H9 (cell line): Measurements from ENCODE around the gene ALKBH4. TPM values are rescaled to one million over a fixed set of nuclear protein-coding genes. Genes with fewer than 3 reads are reported as not detected.

Experiments
- DNase-seq: peaks from one replicate; pipeline ENCODE4 v3.0.0-alpha.2; 2017
- H2AFZ ChIP-seq: one replicate; pipeline ENCODE4 v1.6.1; 2013; ENCODE audit warnings: mild to moderate bottlenecking, low read length, control low read depth, moderate library complexity
- H2AK5ac ChIP-seq: 2 replicates; pipeline ENCODE4 v1.6.1; 2013; ENCODE audit warnings: low read length, control low read depth, mixed read lengths; ENCODE audit not compliant: insufficient read length
- H2BK120ac ChIP-seq: one replicate; pipeline ENCODE4 v1.6.1; 2013; ENCODE audit warnings: low read depth, mild to moderate bottlenecking, low read length, control low read depth, inconsistent platforms; ENCODE audit not compliant: poor library complexity, severe bottlenecking
- H2BK12ac ChIP-seq: 2 replicates; pipeline ENCODE4 v1.6.1; 2013; ENCODE audit warnings: low read length, control low read depth, mixed read lengths, low read depth; ENCODE audit not compliant: insufficient read length
- H2BK15ac ChIP-seq: 2 replicates; pipeline ENCODE4 v1.6.1; 2013; ENCODE audit warnings: low read depth, low read length, control low read depth
- H2BK20ac ChIP-seq: one replicate; pipeline ENCODE4 v1.6.1; 2013; ENCODE audit warnings: low read depth, mild to moderate bottlenecking, low read length, control low read depth, inconsistent platforms; ENCODE audit not compliant: poor library complexity, severe bottlenecking
- H2BK5ac ChIP-seq: 2 replicates; pipeline ENCODE4 v1.6.1; 2013; ENCODE audit warnings: low read length, control low read depth, mixed read lengths; ENCODE audit not compliant: insufficient read length
- H3K14ac ChIP-seq: 2 replicates; pipeline ENCODE4 v1.6.1; 2013; ENCODE audit warnings: low read length, control low read depth; ENCODE audit not compliant: insufficient read depth
- H3K18ac ChIP-seq: 2 replicates; pipeline ENCODE4 v1.6.1; 2013; ENCODE audit warnings: low read depth, mild to moderate bottlenecking, mixed read lengths, low read length, control low read depth; ENCODE audit not compliant: insufficient read length
- H3K23ac ChIP-seq: 2 replicates; pipeline ENCODE4 v1.6.1; 2013; ENCODE audit warnings: low read length, control low read depth, mixed read lengths, low read depth; ENCODE audit not compliant: insufficient read length
- H3K23me2 ChIP-seq: 2 replicates; pipeline ENCODE4 v1.6.1; 2013; ENCODE audit warnings: low read depth, mild to moderate bottlenecking, mixed read lengths, low read length, control low read depth; ENCODE audit not compliant: insufficient read length, poor library complexity, severe bottlenecking
- H3K27ac ChIP-seq: 2 replicates; pipeline ENCODE4 v1.5.1; 2013; ENCODE audit warnings: low read length, control low read depth, mixed read lengths, low read depth; ENCODE audit not compliant: insufficient read length
- H3K27me3 ChIP-seq: 2 replicates; pipeline ENCODE4 v1.6.1; 2013; ENCODE audit warnings: low read length, control low read depth, inconsistent platforms; ENCODE audit not compliant: insufficient read depth
- H3K4ac ChIP-seq: 2 replicates; pipeline ENCODE4 v1.6.1; 2013; ENCODE audit warnings: low read depth, mild to moderate bottlenecking, control low read depth, inconsistent platforms, low read length, moderate library complexity
- H3K4me1 ChIP-seq: 2 replicates; pipeline ENCODE4 v1.6.1; 2013; ENCODE audit warnings: low read length, control low read depth, inconsistent platforms; ENCODE audit not compliant: insufficient read depth
- H3K4me2 ChIP-seq: 2 replicates; pipeline ENCODE4 v1.6.1; 2013; ENCODE audit warnings: low read length, control low read depth, mixed read lengths; ENCODE audit not compliant: insufficient read length, insufficient read depth
- H3K56ac ChIP-seq: 2 replicates; pipeline ENCODE4 v1.6.1; 2013; ENCODE audit warnings: low read depth, mild to moderate bottlenecking, mixed read lengths, low read length, control low read depth; ENCODE audit not compliant: insufficient read length
- H3K79me1 ChIP-seq: 2 replicates; pipeline ENCODE4 v1.6.1; 2013; ENCODE audit warnings: low read depth, mild to moderate bottlenecking, moderate library complexity, low read length, control low read depth, inconsistent platforms; ENCODE audit not compliant: insufficient read depth, poor library complexity, severe bottlenecking
- H3K79me2 ChIP-seq: 2 replicates; pipeline ENCODE4 v1.6.1; 2013; ENCODE audit warnings: low read length, control low read depth, inconsistent platforms; ENCODE audit not compliant: insufficient read depth
- H3K9ac ChIP-seq: 2 replicates; pipeline ENCODE4 v1.6.1; 2013; ENCODE audit warnings: low read length, control low read depth, mixed read lengths; ENCODE audit not compliant: insufficient read length; ENCODE audit errors: extremely low read depth
- H3K9me3 ChIP-seq: one replicate; pipeline ENCODE4 v1.6.1; 2013; ENCODE audit warnings: low read depth, low read length, inconsistent platforms; ENCODE audit not compliant: control insufficient read depth
- H3T11ph ChIP-seq: one replicate; pipeline ENCODE4 v1.6.1; 2013; ENCODE audit warnings: mild to moderate bottlenecking, low read length, control low read depth, inconsistent platforms
- H4K20me1 ChIP-seq: one replicate; pipeline ENCODE4 v1.6.1; 2013; ENCODE audit not compliant: control insufficient read depth, insufficient read length, insufficient read depth
- H4K5ac ChIP-seq: 2 replicates; pipeline ENCODE4 v1.6.1; 2013; ENCODE audit warnings: low read depth, mild to moderate bottlenecking, mixed read lengths, low read length, control low read depth; ENCODE audit not compliant: insufficient read length
- H4K8ac ChIP-seq: replicated peaks from 2 replicates; pipeline ENCODE4 v1.6.1; 2013; ENCODE audit warnings: low read length, control low read depth, mixed read lengths, low read depth; ENCODE audit not compliant: insufficient read length
- H4K91ac ChIP-seq: 2 replicates; pipeline ENCODE4 v1.6.1; 2013; ENCODE audit warnings: low read depth, mild to moderate bottlenecking, moderate library complexity, mixed read lengths, low read length, control low read depth; ENCODE audit not compliant: insufficient read length
- H3K27ac Mint-ChIP-seq, 3 experiments: 2 replicates in 2 of 3; 3 replicates in 1 of 3; pipeline ENCODE4 v1.8.0; 2020 to 2021; ENCODE audit warnings: mixed read lengths in 3 of 3, mild to moderate bottlenecking in 1 of 3, moderate library complexity in 1 of 3
- H3K27me3 Mint-ChIP-seq: 2 replicates; pipeline ENCODE4 v1.8.0; 2021; ENCODE audit warnings: low read depth, mild to moderate bottlenecking, moderate library complexity, mixed read lengths
- H3K36me3 Mint-ChIP-seq, 3 experiments: 2 replicates in 2 of 3; 3 replicates in 1 of 3; pipeline ENCODE4 v1.8.0; 2020 to 2021; ENCODE audit warnings: low read depth in 3 of 3, mixed read lengths in 3 of 3; ENCODE audit not compliant: insufficient read depth in 1 of 3
- H3K4me1 Mint-ChIP-seq, 2 experiments: 2 replicates each; pipeline ENCODE4 v1.8.0; 2020; ENCODE audit warnings: mixed read lengths in 2 of 2
- H3K4me3 Mint-ChIP-seq, 2 experiments: 2 replicates in 1 of 2; 3 replicates in 1 of 2; pipeline ENCODE4 v1.8.0; 2020 to 2021; ENCODE audit warnings: mild to moderate bottlenecking in 2 of 2, mixed read lengths in 2 of 2, moderate library complexity in 1 of 2
- H3K9me3 Mint-ChIP-seq, 2 experiments: 2 replicates in 1 of 2; 3 replicates in 1 of 2; pipeline ENCODE4 v1.8.0; 2020; ENCODE audit warnings: mild to moderate bottlenecking in 2 of 2, mixed read lengths in 2 of 2, moderate library complexity in 1 of 2
- CTCF ChIP-seq: fragments of 200-600 bp; sonication (generic); conservative IDR thresholded peaks from 3 replicates; pipeline ENCODE4 v1.8.0; 2021; ENCODE audit warnings: antibody characterized with exemption, mild to moderate bottlenecking
- WGBS: extraction: QIAGEN DNeasy Blood & Tissue Kit; methylation state at CpG from one replicate; pipeline ENCODE4 v1.1.7; 2013; ENCODE audit warnings: missing lambda C conversion rate, low lambda C conversion rate, mixed read lengths; ENCODE audit not compliant: insufficient read length; ENCODE audit errors: extremely low coverage; 5-methylcytosine and 5-hydroxymethylcytosine counted together
- total RNA-seq: library from RNA; stranded (reverse); gene quantifications from 2 replicates; pipeline ENCODE4 v1.2.1, GENCODE V29; 2021

ALKBH4 gene
- total RNA-seq, 1 experiment from 2014 or later: 23.9 TPM

DNA sequence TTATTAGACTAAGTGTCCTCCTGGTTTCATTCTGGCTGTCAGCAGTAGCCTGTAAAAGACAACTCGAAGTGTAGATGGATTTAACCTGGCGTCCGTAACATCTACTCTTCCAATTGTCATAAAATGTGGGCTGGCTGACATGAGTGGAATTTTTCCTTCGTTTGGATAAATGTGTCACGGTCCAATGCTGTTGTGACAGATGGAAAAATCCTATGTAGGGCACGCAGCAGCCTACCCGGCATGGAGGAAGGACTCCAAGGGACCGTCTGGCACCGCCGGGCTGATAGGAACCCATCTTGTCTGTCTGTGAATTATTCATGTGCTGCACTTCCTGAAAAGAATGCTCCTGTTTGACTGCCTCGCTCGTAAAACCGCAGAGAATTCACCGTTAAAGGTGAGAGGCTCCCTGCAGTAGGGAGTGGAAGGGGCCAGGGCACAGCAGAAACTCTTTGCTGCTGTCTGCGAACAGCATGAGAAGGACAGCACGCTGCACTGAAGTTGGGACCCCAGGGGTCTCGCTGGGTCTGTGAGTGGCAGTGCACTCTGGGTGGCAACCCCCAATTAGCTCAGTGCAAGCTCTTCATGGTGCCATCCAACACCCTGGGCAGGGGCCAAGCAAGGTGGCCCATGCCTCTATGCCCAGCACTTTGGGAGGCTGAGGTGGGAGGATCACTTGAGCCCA, 32.9 kb downstream of the ALKBH4 start:
- Histone ChIP-seq H4K20me1 (no peaks in the 10 kb centered on the region), H2BK5ac (no peak overlapping the region), H2BK12ac (no peak overlapping the region), H3K14ac (no peak overlapping the region), H3K4ac (no peak overlapping the region), H3T11ph (no peak overlapping the region), H3K9ac (no peak overlapping the region), H3K9me3 (no peaks in the 10 kb centered on the region), H2BK120ac (no peak overlapping the region), H2AFZ (no peak overlapping the region), H3K27me3 (no peaks in the 10 kb centered on the region), H4K8ac (no peak overlapping the region), H3K79me1 (no peaks in the 10 kb centered on the region), H3K4me1 (no peaks in the 10 kb centered on the region; the same call in 1 of the 2 replicates), H2BK15ac (no peak overlapping the region), H2BK20ac (no peak overlapping the region), H3K56ac (no peak overlapping the region), H4K5ac (no peak overlapping the region), H4K91ac (no peak overlapping the region), H3K23ac (no peak overlapping the region), H2AK5ac (no peak overlapping the region), H3K79me2 (no peaks in the 10 kb centered on the region), H3K27ac (no peak overlapping the region), H3K23me2 (peaks cover 9% of the 10 kb centered on the region), H3K18ac (no peak overlapping the region), H3K4me2 (no peak overlapping the region)
- Mint-ChIP-seq H3K9me3 (no peaks in the 10 kb centered on the region), H3K27ac (peak overlapping the region in 1 of 3 experiments; percentile 77; a peak in 1 of 7 replicates), H3K27me3 (peaks cover 8% of the 10 kb centered on the region), H3K4me1 (peaks cover 21% of the 10 kb centered on the region in 2 experiments), H3K36me3 (peaks cover 4 to 21% (median 5%) of the 10 kb centered on the region in 3 experiments), H3K4me3 (peak overlapping the region; percentile 75 to 79; a peak in 4 of 5 replicates)
- WGBS: no CpG with 5 or more reads among the region's 17 CpGs
- TF ChIP-seq CTCF: no peak
- DNase-seq: peak; percentile 41
